HG03571 (cell line): Measurements from ENCODE around the gene SNX12.

ENCODE experiments used
- ATAC-seq: cut with Tn5 transposase; IDR thresholded peaks from one replicate; pipeline ENCODE4 v1.9.1; 2021; ENCODE audit not compliant: unreplicated experiment

Gene SNX12

GRCh38 chrX:71068044-71068918 is at the start of gene SNX12:
SNX12 (minus strand) TSS chrX:71068334; CDS start chrX:71068306, 28 bp downstream.
- ATAC-seq: peak; percentile 98

GRCh38 chrX:71117358-71117757 is 49.2 kb upstream of the SNX12 start:
- ATAC-seq: no peak

GRCh38 chrX:71111921-71112431 is 43.8 kb upstream of the SNX12 start:
- peak; percentile 24 for ATAC-seq

GRCh38 chrX:71111141-71111843 is 43.2 kb upstream of the SNX12 start, which contains the start of gene IL2RG:
IL2RG (minus strand) TSS chrX:71111577; CDS start chrX:71111539, 38 bp downstream.
- peak; percentile 94 for ATAC-seq

GRCh38 chrX:71109051-71109450 is 40.9 kb upstream of the SNX12 start:
- no peak for ATAC-seq

- no peak for ATAC-seq
Observed at GRCh38 chrX:71107762-71108360, 39.7 kb upstream of the SNX12 start.

GRCh38 chrX:71107245-71107644 is 39.1 kb upstream of the SNX12 start:
- no peak for ATAC-seq

- ATAC-seq: no peak
Observed at GRCh38 chrX:71106427-71106826, 38.3 kb upstream of the SNX12 start, which contains the start of gene CXorf65. CXorf65 (minus strand) TSS chrX:71106740; CDS start chrX:71106556, 184 bp downstream.

GRCh38 chrX:71105628-71106027 is 37.5 kb upstream of the SNX12 start:
- ATAC-seq: no peak

GRCh38 chrX:71103110-71103983 is 35.2 kb upstream of the SNX12 start:
- no peak for ATAC-seq

- no peak for ATAC-seq
Observed at GRCh38 chrX:71102292-71102691, 34.2 kb upstream of the SNX12 start.

GRCh38 chrX:71100581-71101505 is 32.7 kb upstream of the SNX12 start:
- ATAC-seq: no peak

- no peak for ATAC-seq
Observed at GRCh38 chrX:71099736-71100135, 31.6 kb upstream of the SNX12 start.

- no peak for ATAC-seq
Observed at GRCh38 chrX:71098951-71099506, 30.9 kb upstream of the SNX12 start.

GRCh38 chrX:71098302-71098701 is 30.2 kb upstream of the SNX12 start:
- no peak for ATAC-seq

- no peak for ATAC-seq
Observed at GRCh38 chrX:71096760-71097032, 28.6 kb upstream of the SNX12 start.

- ATAC-seq: peak; percentile 22
Observed at GRCh38 chrX:71095981-71096759, 28.0 kb upstream of the SNX12 start.

- ATAC-seq: peak; percentile 91
Observed at GRCh38 chrX:71095555-71095980, 27.4 kb upstream of the SNX12 start, which contains the start of gene FOXO4. FOXO4 (plus strand) TSS chrX:71095851; CDS start chrX:71096529, 678 bp downstream.
